Measurements from ENCODE around the gene CLEC9A.

- TF ChIP-seq MAX (IDR thresholded peaks at IDR 0.05) (no peak), EP300 (IDR thresholded peaks at IDR 0.05; ENCODE audit: borderline replicate concordance) (no peak), FOXM1 (IDR thresholded peaks at IDR 0.05; ENCODE audit: borderline replicate concordance, low read depth) (no peak), REST (IDR thresholded peaks at IDR 0.05; ENCODE audit: low read depth) (no peak), TCF12 (IDR thresholded peaks at IDR 0.05; ENCODE audit: low read depth) (no peak), RAD21 (IDR thresholded peaks at IDR 0.05; ENCODE audit: low read depth) (no peak), TAF1 (IDR thresholded peaks at IDR 0.05; ENCODE audit: low read depth) (no peak), USF1 (IDR thresholded peaks at IDR 0.05) (no peak), ZBTB7A (IDR thresholded peaks at IDR 0.05; ENCODE audit: low read depth) (no peak)
These were observed 45.0 kb downstream of the CLEC9A start for GRCh38 chr12:10075451-10075850.

All from Ishikawa (cell line).